Stimulated activated naive CD8-positive, alpha-beta T cell treated with anti-CD3 and anti-CD28 coated beads, Interleukin-15, amount 100 ng/mL, for 72 hours (primary cell): ENCODE measurements around the gene FAM168A.
A peak's percentile ranks its signal among the peaks of the same experiment; 100 is the strongest.

Source experiments
- ATAC-seq: fragments of 150-1000 bp; cut with Tn5 transposase; 2 replicates; pipeline ENCODE4 v1.10.0; 2021; ENCODE audit warnings: mild to moderate bottlenecking, moderate library complexity
- DNase-seq, 2 donors: peaks; one replicate each; pipeline ENCODE4 v3.0.0; 2021 to 2022
- H3K27ac Mint-ChIP-seq, 2 donors: one replicate each; pipeline ENCODE4 v1.8.0; 2022; ENCODE audit warnings: mild to moderate bottlenecking in 2 of 2, mixed read lengths in 2 of 2, moderate library complexity in 2 of 2
- H3K27me3 Mint-ChIP-seq: one replicate; pipeline ENCODE4 v1.8.0; 2022; ENCODE audit warnings: mixed read lengths
- H3K4me1 Mint-ChIP-seq: one replicate; pipeline ENCODE4 v1.8.0; 2022; ENCODE audit warnings: mild to moderate bottlenecking, mixed read lengths
- H3K4me3 Mint-ChIP-seq, 2 donors: one replicate each; pipeline ENCODE4 v1.8.0; 2022; ENCODE audit warnings: mild to moderate bottlenecking in 2 of 2, mixed read lengths in 2 of 2, moderate library complexity in 1 of 2
- H3K9me3 Mint-ChIP-seq, 2 donors: one replicate each; pipeline ENCODE4 v1.8.0; 2022; ENCODE audit warnings: mixed read lengths in 2 of 2

FAM168A gene

GRCh38 chr11:73528013-73528412 lies 69.9 kb downstream of the FAM168A start:
- H3K4me3 Mint-ChIP-seq: no peak overlapping the region
- no peak overlapping the region for H3K27ac Mint-ChIP-seq
- DNase-seq (no peak), ATAC-seq (no peak)
- peaks cover 34% of the 10 kb centered on the region for H3K4me1 Mint-ChIP-seq
- H3K9me3 Mint-ChIP-seq: peaks cover 0 to 6% of the 10 kb centered on the region in 2 donors
- H3K27me3 Mint-ChIP-seq: no peaks in the 10 kb centered on the region

- Mint-ChIP-seq H3K27me3 (no peaks in the 10 kb centered on the region), H3K4me1 (peaks cover 45% of the 10 kb centered on the region), H3K9me3 (peaks cover 4 to 6% of the 10 kb centered on the region in 2 donors), H3K27ac (peak overlapping the region in 1 of 2 donors; percentile 59), H3K4me3 (no peak overlapping the region)
- DNase-seq (no peak), ATAC-seq (no peak)
Observed at GRCh38 chr11:73525611-73526010, 72.3 kb downstream of the FAM168A start.

- no peak overlapping the region for H3K4me3 Mint-ChIP-seq
- ATAC-seq: no peak
- no peak overlapping the region for H3K27ac Mint-ChIP-seq
- no peaks in the 10 kb centered on the region for H3K27me3 Mint-ChIP-seq
- H3K4me1 Mint-ChIP-seq: peaks cover 48% of the 10 kb centered on the region
- peaks cover 4 to 6% of the 10 kb centered on the region in 2 donors for H3K9me3 Mint-ChIP-seq
- no peak for DNase-seq
Observed at GRCh38 chr11:73524774-73525173, 73.1 kb downstream of the FAM168A start.

GRCh38 chr11:73521621-73522020 lies 76.3 kb downstream of the FAM168A start:
- ATAC-seq: peak; percentile 93
- H3K4me3 Mint-ChIP-seq: peak overlapping the region; percentile 41 to 78
- peaks cover 4 to 6% of the 10 kb centered on the region in 2 donors for H3K9me3 Mint-ChIP-seq
- peak overlapping the region in 1 of 2 donors; percentile 93 for H3K27ac Mint-ChIP-seq
- peaks cover 47% of the 10 kb centered on the region for H3K4me1 Mint-ChIP-seq
- H3K27me3 Mint-ChIP-seq: no peaks in the 10 kb centered on the region
- DNase-seq: peak; percentile 15 to 32

- H3K4me1 Mint-ChIP-seq: peaks cover 44% of the 10 kb centered on the region
- H3K4me3 Mint-ChIP-seq: peak overlapping the region; percentile 41 to 78
- no peaks in the 10 kb centered on the region for H3K27me3 Mint-ChIP-seq
- peak overlapping the region; percentile 79 to 93 for H3K27ac Mint-ChIP-seq
- ATAC-seq (peak; percentile 72), DNase-seq (no peak)
- peaks cover 4 to 6% of the 10 kb centered on the region in 2 donors for H3K9me3 Mint-ChIP-seq
Observed at GRCh38 chr11:73520353-73521061, 77.4 kb downstream of the FAM168A start.

- DNase-seq: no peak
- Mint-ChIP-seq H3K4me1 (peaks cover 44% of the 10 kb centered on the region), H3K27me3 (no peaks in the 10 kb centered on the region), H3K27ac (peak overlapping the region in 1 of 2 donors; percentile 50), H3K4me3 (no peak overlapping the region), H3K9me3 (peaks cover 4 to 6% of the 10 kb centered on the region in 2 donors)
- no peak for ATAC-seq
Observed at GRCh38 chr11:73519266-73519665, 78.6 kb downstream of the FAM168A start.

GRCh38 chr11:73518195-73518594 lies 79.7 kb downstream of the FAM168A start:
- Mint-ChIP-seq H3K4me1 (peaks cover 38% of the 10 kb centered on the region), H3K27ac (no peak overlapping the region), H3K27me3 (no peaks in the 10 kb centered on the region), H3K9me3 (peaks cover 0 to 4% of the 10 kb centered on the region in 2 donors), H3K4me3 (no peak overlapping the region)
- DNase-seq: no peak
- ATAC-seq: no peak

- no peaks in the 10 kb centered on the region for H3K27me3 Mint-ChIP-seq
- no peak overlapping the region for H3K4me3 Mint-ChIP-seq
- peaks cover 21% of the 10 kb centered on the region for H3K4me1 Mint-ChIP-seq
- H3K27ac Mint-ChIP-seq: no peak overlapping the region
- ATAC-seq (no peak), DNase-seq (no peak)
- H3K9me3 Mint-ChIP-seq: no peaks in the 10 kb centered on the region
Observed at GRCh38 chr11:73516080-73516479, 81.8 kb downstream of the FAM168A start.

GRCh38 chr11:73513707-73514106 lies 84.2 kb downstream of the FAM168A start:
- no peak overlapping the region for H3K27ac Mint-ChIP-seq
- peaks cover 2% of the 10 kb centered on the region for H3K4me1 Mint-ChIP-seq
- no peak for ATAC-seq
- peaks cover 5% of the 10 kb centered on the region in 2 donors for H3K9me3 Mint-ChIP-seq
- no peaks in the 10 kb centered on the region for H3K27me3 Mint-ChIP-seq
- DNase-seq: no peak
- H3K4me3 Mint-ChIP-seq: no peak overlapping the region

- Mint-ChIP-seq H3K9me3 (peaks cover 8 to 10% of the 10 kb centered on the region in 2 donors), H3K4me1 (peaks cover 4% of the 10 kb centered on the region), H3K27ac (no peak overlapping the region), H3K27me3 (no peaks in the 10 kb centered on the region), H3K4me3 (no peak overlapping the region)
- no peak for ATAC-seq
- no peak for DNase-seq
Observed at GRCh38 chr11:73510877-73511276, 87.0 kb downstream of the FAM168A start.

- Mint-ChIP-seq H3K27ac (no peak overlapping the region), H3K4me1 (peaks cover 8% of the 10 kb centered on the region)
- DNase-seq: no peak
Observed at GRCh38 chr11:73510106-73510505, 87.8 kb downstream of the FAM168A start.

GRCh38 chr11:73509188-73509587 lies 88.7 kb downstream of the FAM168A start:
- H3K4me1 Mint-ChIP-seq: peaks cover 8% of the 10 kb centered on the region
- DNase-seq (no peak), ATAC-seq (no peak)
- no peak overlapping the region for H3K4me3 Mint-ChIP-seq
- H3K27me3 Mint-ChIP-seq: no peaks in the 10 kb centered on the region
- H3K27ac Mint-ChIP-seq: no peak overlapping the region
- peaks cover 8 to 10% of the 10 kb centered on the region in 2 donors for H3K9me3 Mint-ChIP-seq

More at GRCh38 chr11:73510106-73510505, 87.8 kb downstream of the FAM168A start:
- Mint-ChIP-seq H3K27me3 (no peaks in the 10 kb centered on the region), H3K4me3 (no peak overlapping the region), H3K9me3 (peaks cover 8 to 10% of the 10 kb centered on the region in 2 donors)
- no peak for ATAC-seq

GRCh38 chr11:73508243-73509176 lies 89.4 kb downstream of the FAM168A start:
- DNase-seq (no peak), ATAC-seq (no peak)
- H3K4me3 Mint-ChIP-seq: no peak overlapping the region
- H3K27me3 Mint-ChIP-seq: no peaks in the 10 kb centered on the region
- no peak overlapping the region for H3K27ac Mint-ChIP-seq
- peaks cover 8 to 10% of the 10 kb centered on the region in 2 donors for H3K9me3 Mint-ChIP-seq
- H3K4me1 Mint-ChIP-seq: peaks cover 8% of the 10 kb centered on the region

GRCh38 chr11:73507086-73507485 lies 90.8 kb downstream of the FAM168A start:
- no peak overlapping the region for H3K27ac Mint-ChIP-seq
- no peak overlapping the region for H3K4me3 Mint-ChIP-seq
- peaks cover 19% of the 10 kb centered on the region for H3K4me1 Mint-ChIP-seq
- peaks cover 15 to 24% of the 10 kb centered on the region in 2 donors for H3K9me3 Mint-ChIP-seq
- H3K27me3 Mint-ChIP-seq: no peaks in the 10 kb centered on the region
- DNase-seq: no peak
- no peak for ATAC-seq

- Mint-ChIP-seq H3K9me3 (peaks cover 15 to 29% of the 10 kb centered on the region in 2 donors), H3K27ac (no peak overlapping the region), H3K27me3 (no peaks in the 10 kb centered on the region), H3K4me1 (peaks cover 29% of the 10 kb centered on the region), H3K4me3 (no peak overlapping the region)
- ATAC-seq (no peak), DNase-seq (no peak)
Observed at GRCh38 chr11:73506038-73506437, 91.9 kb downstream of the FAM168A start.

- Mint-ChIP-seq H3K9me3 (peaks cover 6 to 22% of the 10 kb centered on the region in 2 donors), H3K27me3 (no peaks in the 10 kb centered on the region), H3K4me3 (no peak overlapping the region), H3K4me1 (peaks cover 29% of the 10 kb centered on the region), H3K27ac (no peak overlapping the region)
- DNase-seq (no peak), ATAC-seq (no peak)
Observed at GRCh38 chr11:73498343-73498742, 99.6 kb downstream of the FAM168A start.
